NT2/D1 (cell line): Measurements from ENCODE around the gene REG3G.

Source experiments
- SUZ12 ChIP-seq: IDR thresholded peaks from 2 replicates; pipeline ENCODE4 v1.6.1; 2011; ENCODE audit not compliant: insufficient read length, insufficient read depth; ENCODE audit errors: extremely low read depth
- YY1 ChIP-seq: IDR thresholded peaks from 2 replicates; pipeline ENCODE4 v1.6.1; 2011; ENCODE audit not compliant: insufficient read length, insufficient read depth
- ZNF274 ChIP-seq: IDR thresholded peaks from 2 replicates; pipeline ENCODE4 v1.6.1; 2011; ENCODE audit warnings: mild to moderate bottlenecking, low read depth, low read length

- TF ChIP-seq SUZ12: no peak
- TF ChIP-seq YY1: no peak
- TF ChIP-seq ZNF274: no peak
Measured at GRCh38 chr2:78994789-78995188, 30.7 kb upstream of the REG3G start.
